ENCODE measurements around the gene C1QL3. TPM values are rescaled to one million over a fixed set of nuclear protein-coding genes. Genes with fewer than 3 reads are reported as not detected.

C1QL3 gene
- total RNA-seq, 1 donor from 2014 or later: 0.96 TPM

DNA sequence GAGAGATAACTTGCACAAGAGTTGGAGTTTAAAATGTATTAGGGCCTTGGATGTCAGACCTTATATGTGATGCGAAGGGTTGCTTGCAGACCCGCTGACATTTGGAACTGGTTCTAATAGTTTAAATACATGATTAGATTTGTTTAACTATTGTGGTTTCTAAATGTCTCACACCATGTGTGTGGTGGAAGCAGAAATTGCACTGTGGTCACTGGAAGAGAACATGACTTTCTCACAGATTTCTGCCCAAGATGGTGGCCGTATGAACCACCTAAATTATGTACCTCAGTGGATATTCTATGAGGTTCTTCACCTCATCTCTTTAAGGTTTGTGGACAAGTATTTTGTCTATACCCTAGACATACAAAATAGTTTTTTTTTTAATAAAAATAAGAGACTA, 8.2 kb upstream of the C1QL3 start:
- no peaks in the 10 kb centered on the region for H3K27me3 ChIP-seq (ENCODE audit: control insufficient read depth, insufficient read depth, low read length)
- no peak overlapping the region for H3K4me3 ChIP-seq (ENCODE audit: low read depth, low read length)
- TF ChIP-seq, protein P1, sequence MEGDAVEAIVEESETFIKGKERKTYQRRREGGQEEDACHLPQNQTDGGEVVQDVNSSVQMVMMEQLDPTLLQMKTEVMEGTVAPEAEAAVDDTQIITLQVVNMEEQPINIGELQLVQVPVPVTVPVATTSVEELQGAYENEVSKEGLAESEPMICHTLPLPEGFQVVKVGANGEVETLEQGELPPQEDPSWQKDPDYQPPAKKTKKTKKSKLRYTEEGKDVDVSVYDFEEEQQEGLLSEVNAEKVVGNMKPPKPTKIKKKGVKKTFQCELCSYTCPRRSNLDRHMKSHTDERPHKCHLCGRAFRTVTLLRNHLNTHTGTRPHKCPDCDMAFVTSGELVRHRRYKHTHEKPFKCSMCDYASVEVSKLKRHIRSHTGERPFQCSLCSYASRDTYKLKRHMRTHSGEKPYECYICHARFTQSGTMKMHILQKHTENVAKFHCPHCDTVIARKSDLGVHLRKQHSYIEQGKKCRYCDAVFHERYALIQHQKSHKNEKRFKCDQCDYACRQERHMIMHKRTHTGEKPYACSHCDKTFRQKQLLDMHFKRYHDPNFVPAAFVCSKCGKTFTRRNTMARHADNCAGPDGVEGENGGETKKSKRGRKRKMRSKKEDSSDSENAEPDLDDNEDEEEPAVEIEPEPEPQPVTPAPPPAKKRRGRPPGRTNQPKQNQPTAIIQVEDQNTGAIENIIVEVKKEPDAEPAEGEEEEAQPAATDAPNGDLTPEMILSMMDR (IDR thresholded peaks at IDR 0.05; ENCODE audit: insufficient read depth, low read length, poor library complexity, severe bottlenecking): no peak
- DNase-seq (ENCODE audit: low read depth): no peak
- H3K36me3 ChIP-seq (ENCODE audit: control insufficient read depth, insufficient read depth, low read length): no peaks in the 10 kb centered on the region

DNA sequence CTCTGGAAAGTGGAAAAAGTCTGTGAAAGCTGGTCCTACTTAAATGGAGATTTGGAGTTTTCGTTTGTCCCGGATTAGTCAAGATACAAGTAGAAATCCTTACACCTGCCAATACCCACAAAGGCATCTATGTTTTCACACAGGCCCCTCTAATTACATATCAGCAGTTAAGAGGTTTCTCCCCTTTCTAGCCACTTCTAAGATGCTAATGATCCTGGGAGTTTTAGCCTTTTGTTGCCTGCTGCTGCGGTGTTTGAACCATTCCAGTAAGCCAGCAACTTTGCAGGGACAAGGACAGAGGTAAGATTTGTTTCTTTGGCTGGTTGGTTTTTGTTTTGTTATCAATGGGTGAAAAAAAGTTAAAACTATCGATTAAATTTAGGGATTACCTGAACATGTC, 5.8 kb upstream of the C1QL3 start:
- Histone ChIP-seq H3K27me3 (ENCODE audit: control insufficient read depth, insufficient read depth, low read length) (peaks cover 2% of the 10 kb centered on the region), H3K4me3 (ENCODE audit: low read depth, low read length) (no peak overlapping the region), H3K36me3 (ENCODE audit: control insufficient read depth, insufficient read depth, low read length) (no peaks in the 10 kb centered on the region)
- no peak for DNase-seq (ENCODE audit: low read depth)
- TF ChIP-seq, protein P1 (IDR thresholded peaks at IDR 0.05; ENCODE audit: insufficient read depth, low read length, poor library complexity, severe bottlenecking): no peak

DNA sequence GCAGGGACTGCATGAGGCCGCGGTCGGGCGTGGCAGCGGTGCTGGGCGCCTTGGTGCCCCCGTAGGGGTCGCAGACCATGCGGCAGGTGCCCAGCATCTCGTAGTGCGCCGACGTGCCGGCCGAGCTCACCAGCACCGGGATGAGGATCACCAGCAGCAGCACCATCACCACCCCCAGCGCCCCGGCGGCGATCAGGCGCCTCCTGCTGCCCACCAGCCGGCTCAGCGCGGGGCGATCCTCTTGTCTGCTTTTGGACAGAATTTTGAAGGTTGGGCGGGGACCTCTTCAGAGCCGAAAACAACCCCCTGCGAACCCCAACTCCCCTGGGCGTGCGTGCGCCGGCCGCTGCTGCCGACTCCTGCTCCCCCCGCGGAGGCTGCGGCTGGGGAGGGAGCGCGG, 779 bp downstream of the C1QL3 start:
- Histone ChIP-seq H3K27me3 (ENCODE audit: control insufficient read depth, insufficient read depth, low read length) (peaks cover 32% of the 10 kb centered on the region), H3K36me3 (ENCODE audit: control insufficient read depth, insufficient read depth, low read length) (no peaks in the 10 kb centered on the region), H3K4me3 (ENCODE audit: low read depth, low read length) (peak overlapping the region; percentile 43)
- no peak for DNase-seq (ENCODE audit: low read depth)
- TF ChIP-seq, protein P1 (IDR thresholded peaks at IDR 0.05; ENCODE audit: insufficient read depth, low read length, poor library complexity, severe bottlenecking): peak; percentile 57

DNA sequence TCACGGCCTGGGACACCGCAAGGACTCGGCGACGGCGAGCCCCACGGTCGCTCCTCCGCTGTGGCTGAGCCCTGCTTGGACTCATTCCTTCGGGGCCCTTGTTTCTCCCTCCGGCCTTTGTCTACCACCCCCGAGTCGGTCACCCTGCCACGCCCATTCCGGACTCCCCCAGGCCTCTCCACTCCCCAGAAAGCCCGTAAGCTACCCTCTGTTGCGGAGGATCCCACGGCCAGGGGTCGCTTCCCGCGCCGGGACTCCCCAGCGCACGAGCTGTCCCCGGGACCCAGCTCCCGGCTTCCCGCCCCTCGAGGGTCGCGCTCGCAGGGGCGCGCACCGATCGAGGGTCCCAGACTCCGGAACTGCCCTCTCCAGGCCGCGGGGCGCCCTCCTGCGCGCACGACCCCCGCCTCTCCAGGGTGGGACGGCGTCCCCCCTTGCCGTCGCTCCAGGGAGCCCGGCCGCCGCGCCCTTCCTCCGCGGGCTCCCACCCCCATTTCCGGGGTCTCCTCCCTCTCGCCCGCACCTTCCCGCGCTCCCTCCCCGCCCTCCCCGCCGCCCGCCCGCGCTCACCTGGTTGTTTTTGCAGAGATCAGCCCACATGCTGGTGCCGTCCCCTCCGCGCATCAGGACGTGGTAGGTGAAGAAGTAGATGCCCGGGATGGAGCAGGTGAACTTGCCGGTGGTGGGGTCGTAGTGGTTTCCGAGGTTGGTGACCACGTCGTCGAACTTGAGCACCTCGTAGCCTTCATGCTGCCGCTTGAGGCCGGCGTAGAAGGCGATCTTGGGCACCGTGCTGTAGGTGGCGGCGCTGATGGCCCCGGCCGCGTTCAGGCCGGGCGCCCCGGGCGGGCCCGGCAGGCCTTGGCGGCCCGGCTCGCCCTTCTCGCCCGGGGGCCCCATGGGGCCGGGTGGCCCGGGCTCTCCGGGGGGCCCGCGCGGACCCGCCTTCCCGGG, 1.5 kb downstream of the C1QL3 start:
- Histone ChIP-seq H3K4me3 (ENCODE audit: low read depth, low read length) (peak overlapping the region; percentile 43), H3K27me3 (ENCODE audit: control insufficient read depth, insufficient read depth, low read length) (peaks cover 32% of the 10 kb centered on the region), H3K36me3 (ENCODE audit: control insufficient read depth, insufficient read depth, low read length) (no peaks in the 10 kb centered on the region)
- TF ChIP-seq, protein P1 (IDR thresholded peaks at IDR 0.05; ENCODE audit: insufficient read depth, low read length, poor library complexity, severe bottlenecking): no peak
- no peak for DNase-seq (ENCODE audit: low read depth)

DNA sequence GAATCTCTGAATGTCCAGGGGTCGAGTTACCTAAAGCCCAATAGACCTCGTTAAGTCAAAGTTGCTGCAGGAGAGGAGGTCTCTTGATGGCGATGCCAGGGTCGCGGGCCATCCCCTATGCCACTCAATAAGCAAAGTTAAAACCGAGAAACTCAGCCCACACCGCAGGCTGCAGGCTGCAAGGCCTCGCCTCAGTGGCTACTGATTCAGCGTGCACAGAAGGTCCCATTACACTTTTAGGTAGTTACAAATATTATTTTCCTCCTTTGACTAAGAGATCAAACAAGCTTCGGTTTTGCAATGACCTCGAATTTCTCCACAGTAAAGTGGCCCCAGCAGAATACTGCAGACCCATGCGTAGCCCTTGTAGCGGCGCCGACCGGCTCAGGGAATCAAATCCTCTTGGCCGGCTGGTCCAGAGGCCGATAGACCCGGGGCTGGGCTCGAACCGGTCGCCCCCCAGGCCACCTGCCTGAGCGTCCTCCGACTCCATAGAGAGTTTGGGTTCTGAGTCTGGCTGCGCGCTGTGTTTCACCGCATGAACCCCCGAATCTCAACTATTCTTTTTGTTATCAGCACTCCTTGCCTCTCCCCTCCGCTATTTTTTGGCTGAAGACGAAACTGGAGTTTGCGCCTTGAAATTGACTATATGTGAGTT, 2.3 kb downstream of the C1QL3 start:
- DNase-seq (ENCODE audit: low read depth): no peak
- Histone ChIP-seq H3K36me3 (ENCODE audit: control insufficient read depth, insufficient read depth, low read length) (no peaks in the 10 kb centered on the region), H3K27me3 (ENCODE audit: control insufficient read depth, insufficient read depth, low read length) (peaks cover 32% of the 10 kb centered on the region), H3K4me3 (ENCODE audit: low read depth, low read length) (peak overlapping the region; percentile 32)
- TF ChIP-seq, protein P1 (IDR thresholded peaks at IDR 0.05; ENCODE audit: insufficient read depth, low read length, poor library complexity, severe bottlenecking): no peak
